ENCODE measurements around the gene THSD8. TPM values are rescaled to one million over a fixed set of nuclear protein-coding genes. Genes with fewer than 3 reads are reported as not detected.

The THSD8 gene
- total and polyA plus RNA-seq, 11 donors = 0.35 to 6.8 (median 2.2) TPM; not detected in 2

- DNase-seq (no peak), ATAC-seq (no peak)
- H3K36me3 ChIP-seq = no peaks in the 10 kb centered on the region
- intact Hi-C loops (cut with DNase I) = loop anchor here in 1 of 10 donors (10.0 kb wide), 1 partner anchor 371 kb away; the partner anchor contains the start of genes IER2 and STX10
- H3K4me1 ChIP-seq = peaks cover 7 to 91% (median 66%) of the 10 kb centered on the region in 12 donors
- no peak for TF ChIP-seq CTCF (IDR thresholded peaks at IDR 0.05)
- TF ChIP-seq POLR2A (IDR thresholded peaks at IDR 0.05) = no peak
- WGBS, 4 donors = 18 to 42% (median 20%) methylated on average over 8 to 16 of the region's 16 CpGs
- H3K27ac ChIP-seq = peak overlapping the region; percentile 92 to 100 (median 99)
- peak overlapping the region in 11 of 12 donors; percentile 27 to 67 (median 55) for H3K4me3 ChIP-seq
- no peaks in the 10 kb centered on the region for H3K9me3 ChIP-seq
- no peaks in the 10 kb centered on the region for H3K27me3 ChIP-seq
Measured at GRCh38 chr19:12783291-12783848, 18.5 kb upstream of the THSD8 start.

GRCh38 chr19:12783849-12784393 is 17.9 kb upstream of the THSD8 start:
- peak overlapping the region in 8 of 12 donors; percentile 51 to 67 (median 56) for H3K4me3 ChIP-seq
- TF ChIP-seq CTCF (IDR thresholded peaks at IDR 0.05) (no peak), POLR2A (IDR thresholded peaks at IDR 0.05) (no peak)
- WGBS, 4 donors = 10 to 40% (median 22%) methylated on average over 5 to 19 of the region's 19 CpGs
- H3K27ac ChIP-seq = peak overlapping the region; percentile 92 to 100 (median 99)
- DNase-seq (peak; percentile 79 to 88 (median 82)), ATAC-seq (peak; percentile 5 to 46 (median 26))
- H3K36me3 ChIP-seq = no peaks in the 10 kb centered on the region
- peaks cover 7 to 91% (median 66%) of the 10 kb centered on the region in 12 donors for H3K4me1 ChIP-seq
- H3K9me3 ChIP-seq = no peaks in the 10 kb centered on the region
- intact Hi-C loops (cut with DNase I) = loop anchor here in 1 of 10 donors (10.0 kb wide), 1 partner anchor 371 kb away; the partner anchor contains the start of genes IER2 and STX10
- H3K27me3 ChIP-seq = no peaks in the 10 kb centered on the region

- no peaks in the 10 kb centered on the region for H3K36me3 ChIP-seq
- H3K9me3 ChIP-seq = no peaks in the 10 kb centered on the region
- H3K4me3 ChIP-seq = peak overlapping the region in 3 of 12 donors; percentile 18 to 58 (median 20)
- no peaks in the 10 kb centered on the region for H3K27me3 ChIP-seq
- no peak for ATAC-seq
- WGBS, 4 donors = 45 to 53% (median 49%) methylated on average over 10 of the region's 10 CpGs
- peak overlapping the region; percentile 92 to 100 (median 99) for H3K27ac ChIP-seq
- intact Hi-C loops (cut with DNase I) = loop anchor here in 1 of 10 donors (10.0 kb wide), 1 partner anchor 370 kb away; the partner anchor contains the start of genes IER2 and STX10
- TF ChIP-seq POLR2A (IDR thresholded peaks at IDR 0.05) (no peak), CTCF (IDR thresholded peaks at IDR 0.05) (no peak)
- no peak for DNase-seq
- H3K4me1 ChIP-seq = peaks cover 7 to 90% (median 66%) of the 10 kb centered on the region in 12 donors
Measured at GRCh38 chr19:12784394-12784870, 17.4 kb upstream of the THSD8 start.

- Histone ChIP-seq H3K36me3 (no peaks in the 10 kb centered on the region), H3K27ac (peak overlapping the region; percentile 74 to 100 (median 99)), H3K9me3 (no peaks in the 10 kb centered on the region), H3K4me1 (peaks cover 7 to 85% (median 65%) of the 10 kb centered on the region in 12 donors), H3K27me3 (no peaks in the 10 kb centered on the region), H3K4me3 (peak overlapping the region in 3 of 12 donors; percentile 18 to 58 (median 20))
- no peak for TF ChIP-seq POLR2A (IDR thresholded peaks at IDR 0.05)
- 63 to 76% (median 71%) methylated on average over 5 of the region's 5 CpGs for WGBS, 4 donors
- ATAC-seq = no peak
- DNase-seq = no peak
- intact Hi-C loops (cut with DNase I) = loop anchor here in 1 of 10 donors (10.0 kb wide), 1 partner anchor 370 kb away; the partner anchor contains the start of genes IER2 and STX10
Measured at GRCh38 chr19:12784871-12785430, 16.9 kb upstream of the THSD8 start.
